ENCODE results near the gene BSDC1. TPM values are rescaled to one million over a fixed set of nuclear protein-coding genes. Genes with fewer than 3 reads are reported as not detected.
A peak's percentile ranks its signal among the peaks of the same experiment; 100 is the strongest.

Gene BSDC1
- total RNA-seq, 2 donors from 2014 or later, result 50.6 to 67.7 TPM

DNA sequence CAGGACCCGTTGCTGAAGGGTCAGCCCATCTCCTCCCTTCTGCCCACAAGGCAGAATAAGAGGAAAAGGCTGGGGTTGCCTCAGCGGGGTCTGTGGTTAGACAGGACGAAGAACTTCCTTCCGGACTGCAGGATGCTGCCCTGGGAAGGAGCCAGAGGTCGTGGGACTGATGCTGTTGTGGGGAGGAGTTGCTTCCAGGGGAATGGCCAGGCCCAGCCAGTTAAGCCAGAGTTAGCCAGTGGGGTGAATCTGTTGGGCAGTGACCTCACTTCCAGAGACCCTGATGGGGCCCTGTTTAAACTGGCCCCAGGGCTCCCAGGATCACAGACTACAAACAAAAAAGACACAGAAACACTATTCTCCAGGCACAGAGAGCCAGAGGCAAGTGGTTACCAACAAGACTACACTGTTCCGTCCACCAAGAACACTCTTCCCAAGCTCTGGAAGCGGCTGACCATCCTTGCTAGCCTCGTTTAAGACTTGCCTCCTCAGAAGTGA lies 45.0 kb downstream of the BSDC1 start:
- ATAC-seq (replicated peaks in 1 of 2) (no peak), DNase-seq (no peak)
- Mint-ChIP-seq H3K4me3 (no peak overlapping the region), H3K27me3 (ENCODE audit: low read depth) (no peaks in the 10 kb centered on the region), H3K9me3 (no peaks in the 10 kb centered on the region), H3K27ac (no peak overlapping the region), H3K4me1 (ENCODE audit: low read depth) (peaks cover 48% of the 10 kb centered on the region), H3K36me3 (ENCODE audit: insufficient read depth in 2 of 2) (no peaks in the 10 kb centered on the region)

DNA sequence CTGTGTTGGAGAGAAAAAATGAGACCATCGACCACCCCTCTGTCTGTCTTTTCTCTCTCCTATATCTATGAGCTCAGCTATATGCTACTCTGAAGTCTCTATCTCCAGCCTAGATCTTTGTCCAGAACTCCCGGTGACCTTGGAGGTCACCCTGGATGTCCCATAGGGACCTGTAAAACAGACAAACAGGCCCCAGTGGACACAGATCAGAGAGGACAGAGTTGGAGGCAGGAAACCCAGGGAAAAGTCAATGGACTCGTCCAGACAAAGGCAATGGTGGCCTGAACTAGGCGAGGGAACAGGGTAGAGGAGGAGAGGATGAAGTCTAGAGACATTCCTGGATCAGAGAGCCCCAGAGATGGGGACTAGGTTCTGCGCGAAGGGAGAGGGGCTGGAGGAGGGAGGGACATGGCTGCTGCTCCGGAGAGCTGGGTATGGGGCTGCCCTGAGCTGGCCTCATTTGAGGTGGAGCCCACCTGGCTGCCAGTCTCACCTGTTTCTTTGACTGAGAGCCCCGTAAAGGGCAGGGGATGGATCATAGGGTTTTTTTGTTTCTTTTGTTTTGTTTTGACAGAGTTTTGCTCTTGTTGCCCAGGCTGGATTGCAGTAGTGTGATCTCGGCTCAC lies 47.6 kb downstream of the BSDC1 start:
- H3K4me1 Mint-ChIP-seq (ENCODE audit: low read depth), result peaks cover 47% of the 10 kb centered on the region
- no peaks in the 10 kb centered on the region for H3K36me3 Mint-ChIP-seq (ENCODE audit: insufficient read depth in 2 of 2)
- no peaks in the 10 kb centered on the region for H3K27me3 Mint-ChIP-seq (ENCODE audit: low read depth)
- no peaks in the 10 kb centered on the region for H3K9me3 Mint-ChIP-seq
- ATAC-seq (replicated peaks in 1 of 2), result no peak
- no peak overlapping the region for H3K27ac Mint-ChIP-seq
- H3K4me3 Mint-ChIP-seq, result no peak overlapping the region
- no peak for DNase-seq

DNA sequence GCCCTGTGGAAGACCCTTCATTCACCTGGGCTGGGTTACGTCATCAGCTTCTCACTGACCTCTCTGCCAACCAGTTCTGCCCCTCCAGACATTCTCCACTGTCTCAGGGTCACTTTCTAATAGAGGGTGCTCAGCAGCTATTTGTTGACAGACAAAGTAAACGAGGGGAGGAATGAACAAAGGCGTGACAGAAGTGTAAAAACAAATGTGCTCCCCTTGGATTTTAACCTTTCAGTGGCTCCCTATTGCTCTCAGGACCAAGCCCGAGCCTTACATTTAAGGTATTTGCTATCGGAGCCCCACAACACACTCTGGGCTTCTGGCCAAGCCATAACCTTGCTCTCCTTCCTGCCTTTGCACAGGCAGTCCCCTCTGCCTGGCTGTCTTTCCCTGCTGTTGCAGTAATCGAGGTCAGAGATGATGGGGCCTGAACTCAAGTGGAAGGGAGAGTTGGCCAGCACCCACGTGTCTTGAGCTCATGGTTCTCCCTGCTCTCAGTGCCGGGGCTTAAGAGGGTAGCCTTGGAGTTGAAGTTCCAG lies 48.9 kb downstream of the BSDC1 start:
- no peaks in the 10 kb centered on the region for H3K27me3 Mint-ChIP-seq (ENCODE audit: low read depth)
- no peaks in the 10 kb centered on the region for H3K36me3 Mint-ChIP-seq (ENCODE audit: insufficient read depth in 2 of 2)
- no peaks in the 10 kb centered on the region for H3K9me3 Mint-ChIP-seq
- no peak overlapping the region for H3K4me3 Mint-ChIP-seq
- ATAC-seq (replicated peaks in 1 of 2), result no peak
- H3K27ac Mint-ChIP-seq, result no peak overlapping the region
- no peak for DNase-seq
- H3K4me1 Mint-ChIP-seq (ENCODE audit: low read depth), result peaks cover 42% of the 10 kb centered on the region

DNA sequence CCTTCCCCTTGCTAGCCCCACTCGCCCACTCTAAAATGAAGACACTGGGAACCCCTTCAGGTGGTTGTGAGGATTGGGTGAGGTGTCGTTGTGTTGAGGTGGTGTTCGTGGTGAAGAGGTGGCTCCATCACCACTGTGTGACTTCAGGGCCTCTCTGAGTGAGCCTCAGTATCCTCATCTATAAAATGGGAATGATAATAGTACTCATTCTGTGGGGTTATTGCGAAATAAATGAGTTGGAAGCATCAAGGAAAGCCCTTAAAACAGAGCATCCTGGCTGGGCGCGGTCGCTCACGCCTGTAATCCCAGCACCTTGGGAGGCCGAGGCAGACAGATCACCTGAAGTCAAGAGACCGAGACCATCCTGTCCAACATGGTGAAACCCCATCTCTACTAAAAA lies 51.5 kb downstream of the BSDC1 start:
- no peak for ATAC-seq (replicated peaks in 1 of 2)

DNA sequence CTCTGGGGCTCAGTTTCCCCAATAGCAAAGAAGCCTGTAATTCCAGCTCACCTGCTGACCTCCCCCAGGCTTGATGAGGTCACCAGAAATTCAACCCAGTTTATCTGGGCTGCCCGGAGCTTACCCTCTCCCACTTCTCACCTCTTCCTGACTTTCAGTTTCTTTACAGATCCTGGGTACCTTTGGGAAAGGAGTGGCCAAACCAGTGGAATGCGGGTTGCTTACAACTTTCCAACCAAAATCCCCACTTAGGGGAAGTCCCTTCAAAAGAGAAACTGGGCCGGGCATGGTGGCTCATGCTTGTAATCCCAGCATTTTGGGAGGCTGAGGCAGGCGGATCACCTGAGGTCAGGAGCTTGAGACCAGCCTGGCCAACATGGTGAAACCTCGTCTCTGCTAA lies 52.3 kb downstream of the BSDC1 start:
- H3K4me3 Mint-ChIP-seq, result no peak overlapping the region
- no peak overlapping the region for H3K27ac Mint-ChIP-seq
- peaks cover 60% of the 10 kb centered on the region for H3K4me1 Mint-ChIP-seq (ENCODE audit: low read depth)
- no peaks in the 10 kb centered on the region for H3K27me3 Mint-ChIP-seq (ENCODE audit: low read depth)
- no peak for DNase-seq
- H3K36me3 Mint-ChIP-seq (ENCODE audit: insufficient read depth in 2 of 2), result no peaks in the 10 kb centered on the region
- no peak for ATAC-seq (replicated peaks in 1 of 2)
- no peaks in the 10 kb centered on the region for H3K9me3 Mint-ChIP-seq

More for the DNA sequence above, 51.5 kb downstream of the BSDC1 start:
- H3K36me3 Mint-ChIP-seq (ENCODE audit: insufficient read depth in 2 of 2), result no peaks in the 10 kb centered on the region
- peaks cover 52% of the 10 kb centered on the region for H3K4me1 Mint-ChIP-seq (ENCODE audit: low read depth)
- H3K27me3 Mint-ChIP-seq (ENCODE audit: low read depth), result no peaks in the 10 kb centered on the region
- no peak overlapping the region for H3K27ac Mint-ChIP-seq
- no peaks in the 10 kb centered on the region for H3K9me3 Mint-ChIP-seq
- H3K4me3 Mint-ChIP-seq, result no peak overlapping the region
- DNase-seq, result no peak

DNA sequence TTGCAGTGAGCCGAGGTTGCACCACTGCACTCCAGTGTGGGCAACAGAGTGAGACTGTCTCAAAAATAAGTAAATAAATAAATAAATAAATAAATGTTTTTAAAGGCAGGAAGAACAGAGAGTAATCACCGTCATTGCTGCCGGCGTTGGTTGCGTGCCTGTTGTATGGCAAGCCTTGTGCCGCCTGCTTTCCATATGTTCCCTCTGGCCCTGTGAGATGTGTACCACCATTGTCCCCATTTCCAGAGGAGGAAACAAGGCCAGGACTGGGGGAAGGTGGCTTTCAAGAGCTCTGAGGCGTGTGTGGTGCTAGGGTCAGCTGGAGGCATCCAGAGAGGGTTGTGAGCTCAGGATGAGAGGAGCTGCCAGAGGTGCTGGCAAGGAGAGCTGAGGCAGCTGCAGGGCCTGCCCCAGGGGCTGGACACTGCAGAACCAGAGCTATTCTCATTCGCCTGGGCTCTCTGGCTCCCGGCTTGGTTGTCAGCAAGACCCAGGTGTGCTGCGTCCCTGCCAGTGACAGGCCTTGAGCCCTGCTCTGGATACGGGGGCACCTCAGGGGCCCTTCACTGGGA lies 53.0 kb downstream of the BSDC1 start:
- Mint-ChIP-seq H3K36me3 (ENCODE audit: insufficient read depth in 2 of 2) (no peaks in the 10 kb centered on the region), H3K27me3 (ENCODE audit: low read depth) (no peaks in the 10 kb centered on the region), H3K4me3 (no peak overlapping the region), H3K4me1 (ENCODE audit: low read depth) (peaks cover 65% of the 10 kb centered on the region), H3K27ac (no peak overlapping the region), H3K9me3 (no peaks in the 10 kb centered on the region)
- DNase-seq (no peak), ATAC-seq (replicated peaks in 1 of 2) (no peak)

DNA sequence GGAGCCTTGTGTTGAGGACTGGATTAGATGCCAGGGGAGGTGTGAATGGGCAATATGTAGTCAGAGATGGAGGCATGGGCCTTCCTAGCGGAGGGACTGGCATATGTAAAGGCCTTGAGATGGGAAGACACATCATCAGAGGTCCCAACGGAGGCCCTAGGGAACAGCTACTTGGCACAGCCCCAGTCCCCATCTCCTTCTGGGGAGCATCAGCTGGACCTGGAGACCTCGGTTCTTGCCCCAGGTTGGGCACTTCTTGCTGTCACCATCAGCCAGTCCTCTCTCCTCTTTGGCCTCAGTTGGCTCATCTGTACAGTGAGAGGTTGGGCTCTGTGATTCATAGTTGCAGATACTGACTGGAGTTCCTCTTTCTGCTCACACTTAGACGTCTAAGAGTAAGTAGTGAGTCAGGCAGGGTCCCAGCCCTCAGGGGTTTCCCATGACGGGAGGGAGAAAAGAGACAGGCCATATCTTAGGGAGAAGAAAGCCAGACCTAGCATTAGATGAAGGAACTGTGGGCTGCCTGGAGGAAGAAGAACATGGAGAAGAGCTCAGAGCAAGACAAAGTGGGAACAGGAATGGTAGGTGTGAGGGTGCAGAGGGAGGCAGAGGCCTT lies 54.8 kb downstream of the BSDC1 start:
- no peak overlapping the region for H3K27ac Mint-ChIP-seq
- peak overlapping the region; percentile 5 to 14 for H3K4me3 Mint-ChIP-seq
- H3K9me3 Mint-ChIP-seq, result no peaks in the 10 kb centered on the region
- no peaks in the 10 kb centered on the region for H3K36me3 Mint-ChIP-seq (ENCODE audit: insufficient read depth in 2 of 2)
- DNase-seq (peak; percentile 60 to 74), ATAC-seq (replicated peaks in 1 of 2) (peak; percentile 73 to 77)
- H3K4me1 Mint-ChIP-seq (ENCODE audit: low read depth), result peaks cover 56% of the 10 kb centered on the region
- no peaks in the 10 kb centered on the region for H3K27me3 Mint-ChIP-seq (ENCODE audit: low read depth)

DNA sequence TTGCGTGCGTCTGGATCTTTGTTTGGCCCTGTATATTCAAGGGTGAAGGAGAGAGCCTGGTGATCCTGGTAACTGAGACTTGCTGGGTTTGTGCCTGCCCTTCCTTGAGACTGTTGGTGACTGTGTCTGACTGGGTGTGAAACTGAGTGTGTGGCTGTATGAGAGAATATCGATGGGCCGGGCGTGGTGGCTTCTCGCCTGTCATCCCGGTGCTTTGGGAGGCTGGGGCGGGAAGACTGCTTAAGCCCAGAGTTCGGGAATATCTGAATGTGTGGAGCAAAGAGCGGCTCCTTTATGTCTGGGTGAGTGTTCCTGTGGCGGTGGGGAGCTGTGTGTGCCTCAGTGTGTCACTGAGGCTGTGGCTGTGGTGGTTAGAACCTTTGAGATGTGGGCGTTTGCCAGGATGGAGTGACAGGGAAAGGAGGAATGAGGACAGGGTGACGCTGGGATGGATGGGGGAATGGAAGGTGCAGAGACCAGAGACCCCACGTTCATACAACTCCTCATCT lies 55.5 kb downstream of the BSDC1 start:
- H3K4me3 Mint-ChIP-seq, result peak overlapping the region in 1 of 2 donors; percentile 25
- no peaks in the 10 kb centered on the region for H3K9me3 Mint-ChIP-seq
- no peak overlapping the region for H3K27ac Mint-ChIP-seq
- peaks cover 0 to under 1% of the 10 kb centered on the region in 2 donors for H3K36me3 Mint-ChIP-seq (ENCODE audit: insufficient read depth in 2 of 2)
- no peaks in the 10 kb centered on the region for H3K27me3 Mint-ChIP-seq (ENCODE audit: low read depth)
- ATAC-seq (replicated peaks in 1 of 2) (no peak), DNase-seq (no peak)
- peaks cover 62% of the 10 kb centered on the region for H3K4me1 Mint-ChIP-seq (ENCODE audit: low read depth)

DNA sequence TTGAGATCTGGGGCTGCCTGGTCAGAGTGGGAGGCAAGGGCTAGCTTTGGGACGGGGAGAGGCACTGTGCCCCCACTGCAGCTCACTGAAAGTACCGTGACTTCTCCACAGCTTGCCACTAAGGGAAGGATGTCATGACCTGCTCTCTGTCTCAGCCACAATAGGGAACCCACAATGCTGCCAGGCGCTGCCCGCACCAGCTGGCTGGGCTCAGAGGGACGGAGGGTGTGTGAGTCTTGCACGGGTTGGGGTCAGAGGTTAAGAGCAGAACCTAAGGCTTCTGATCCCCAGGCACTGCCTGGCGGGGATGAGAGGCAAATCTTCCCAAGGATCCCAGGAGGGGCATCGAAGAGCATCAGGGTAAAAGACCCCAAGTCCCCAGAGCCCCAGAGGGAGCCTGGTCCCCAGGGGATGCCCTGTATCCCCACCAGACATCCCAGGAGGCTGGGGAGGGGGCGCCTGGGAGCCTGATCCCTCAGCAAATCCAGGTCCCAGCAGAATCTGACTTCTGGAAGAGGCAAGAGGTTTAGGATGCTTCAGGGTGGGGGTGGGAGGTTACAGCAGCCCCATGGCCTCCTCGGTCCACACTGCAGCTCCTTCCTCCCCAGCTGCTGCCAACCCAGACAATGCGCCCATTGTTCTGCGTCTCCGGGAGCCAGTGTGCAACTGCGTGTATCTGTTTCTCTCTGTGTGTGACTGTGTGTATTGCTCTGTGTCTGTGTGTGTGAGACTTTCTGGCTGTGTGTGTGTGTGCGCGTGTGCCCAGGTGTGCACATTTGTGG lies 56.2 kb downstream of the BSDC1 start:
- no peak overlapping the region for H3K27ac Mint-ChIP-seq
- H3K27me3 Mint-ChIP-seq (ENCODE audit: low read depth), result no peaks in the 10 kb centered on the region
- ATAC-seq (replicated peaks in 1 of 2) (peak; percentile 15 to 44), DNase-seq (peak; percentile 59 to 67)
- H3K9me3 Mint-ChIP-seq, result no peaks in the 10 kb centered on the region
- peaks cover 67% of the 10 kb centered on the region for H3K4me1 Mint-ChIP-seq (ENCODE audit: low read depth)
- H3K36me3 Mint-ChIP-seq (ENCODE audit: insufficient read depth in 2 of 2), result peaks cover 0 to 4% of the 10 kb centered on the region in 2 donors
- H3K4me3 Mint-ChIP-seq, result peak overlapping the region; percentile 21 to 74

DNA sequence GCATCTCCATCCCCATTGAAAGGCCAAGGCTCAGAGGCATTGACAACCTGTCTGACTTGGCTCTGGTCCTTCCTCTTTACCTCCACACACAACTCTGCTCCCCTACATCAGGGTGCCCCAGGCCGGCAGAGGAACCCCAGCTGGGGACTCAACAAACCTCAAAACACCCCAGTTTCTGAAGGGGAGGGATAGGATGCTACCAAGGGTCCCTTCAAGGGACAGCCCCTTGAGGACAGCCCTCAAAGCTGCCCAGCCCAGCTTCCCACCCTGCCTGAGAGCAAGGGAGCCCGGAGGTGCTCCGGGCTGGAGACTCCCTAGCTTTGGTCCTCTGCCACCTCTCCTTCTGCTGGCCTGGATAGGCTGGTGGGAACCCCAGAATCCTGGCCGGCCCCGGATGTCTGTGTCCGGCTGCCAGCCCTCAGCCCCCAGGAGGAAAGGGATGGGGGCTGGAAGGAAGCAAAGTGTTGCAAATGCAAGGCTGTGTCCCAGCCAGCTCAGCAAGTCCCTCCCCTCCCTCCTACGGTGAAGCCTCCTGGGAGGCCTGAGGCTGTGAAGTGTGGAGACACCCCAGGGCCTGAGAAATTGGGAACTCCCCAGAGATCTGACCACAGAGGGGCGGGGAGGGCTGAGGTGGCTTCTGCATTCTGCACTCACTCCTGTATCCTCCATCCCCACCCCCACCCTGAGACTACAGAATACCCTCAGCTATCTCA lies 57.1 kb downstream of the BSDC1 start:
- ATAC-seq (replicated peaks in 1 of 2) (peak; percentile 35 to 46), DNase-seq (peak; percentile 64 to 75)
- Mint-ChIP-seq H3K27me3 (ENCODE audit: low read depth) (no peaks in the 10 kb centered on the region), H3K9me3 (no peaks in the 10 kb centered on the region), H3K27ac (no peak overlapping the region), H3K4me1 (ENCODE audit: low read depth) (peaks cover 59% of the 10 kb centered on the region), H3K4me3 (peak overlapping the region; percentile 21 to 74), H3K36me3 (ENCODE audit: insufficient read depth in 2 of 2) (peaks cover 0 to 4% of the 10 kb centered on the region in 2 donors)

DNA sequence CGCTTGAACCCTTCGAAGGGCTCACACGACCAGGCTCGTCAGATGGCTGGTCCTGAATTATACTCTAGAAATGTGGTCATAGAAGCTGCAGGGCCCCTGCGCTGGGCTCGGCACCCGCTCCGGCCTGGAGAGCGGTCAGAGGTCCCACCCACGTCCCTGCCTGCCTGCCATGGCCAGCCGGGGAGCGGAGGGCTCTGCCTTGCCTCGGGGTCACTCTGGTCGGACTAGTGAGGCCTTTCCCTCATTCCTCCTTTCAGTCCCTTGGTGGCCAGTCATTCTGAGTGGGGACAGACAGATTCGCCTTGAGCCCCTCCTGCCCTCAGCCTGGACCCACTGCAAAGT lies 57.7 kb downstream of the BSDC1 start:
- no peaks in the 10 kb centered on the region for H3K27me3 Mint-ChIP-seq (ENCODE audit: low read depth)
- no peak overlapping the region for H3K27ac Mint-ChIP-seq
- H3K4me3 Mint-ChIP-seq, result peak overlapping the region; percentile 21 to 74
- H3K4me1 Mint-ChIP-seq (ENCODE audit: low read depth), result peaks cover 57% of the 10 kb centered on the region
- DNase-seq (no peak), ATAC-seq (replicated peaks in 1 of 2) (no peak)
- H3K36me3 Mint-ChIP-seq (ENCODE audit: insufficient read depth in 2 of 2), result peaks cover 0 to 6% of the 10 kb centered on the region in 2 donors
- H3K9me3 Mint-ChIP-seq, result no peaks in the 10 kb centered on the region

DNA sequence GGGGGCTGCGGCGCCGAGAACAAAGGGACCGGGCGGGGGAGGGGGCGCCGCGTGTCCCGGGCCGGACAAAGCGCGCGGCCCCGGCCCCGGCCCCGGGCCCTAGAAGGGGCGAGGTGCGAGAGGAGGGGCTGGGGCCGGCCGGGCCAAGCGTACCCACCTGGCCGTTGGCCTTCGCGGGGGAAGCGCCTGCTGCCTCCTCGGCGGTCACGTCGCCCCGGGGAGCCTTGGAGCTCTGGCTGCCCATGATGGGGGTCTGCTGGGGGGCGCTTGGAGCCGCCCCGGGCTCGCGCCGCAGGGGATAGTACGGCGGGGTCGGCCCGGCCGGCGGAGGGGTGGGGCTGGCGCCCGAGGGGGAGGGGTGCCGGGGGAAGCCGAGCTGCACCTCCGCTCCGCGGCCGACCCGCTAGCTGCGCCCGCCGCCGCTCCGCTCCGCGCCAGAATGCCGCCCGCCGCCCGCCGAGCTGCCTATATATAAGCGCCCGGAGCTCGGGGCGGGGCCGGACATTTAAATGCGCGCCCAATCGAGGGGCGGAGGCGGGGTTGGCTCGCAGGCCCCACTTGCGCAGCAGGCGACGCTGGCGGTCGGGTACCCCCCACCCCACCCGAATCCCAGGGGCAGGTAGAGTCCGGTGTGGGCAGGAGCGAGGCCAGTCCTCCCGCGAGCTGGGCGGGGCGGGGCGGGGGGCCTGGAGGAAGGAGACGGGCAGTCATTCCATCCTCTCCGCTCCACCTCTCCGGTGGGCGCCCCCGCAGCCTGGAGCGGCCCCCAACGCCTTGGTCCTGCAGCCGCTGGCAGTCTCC lies 58.3 kb downstream of the BSDC1 start, which contains the start of gene MARCKSL1:
Gene MARCKSL1 (minus strand): TSS at position 444 of the 801 bp plus-strand sequence. CDS start 200 bp downstream, at position 244.
- peaks cover 2 to 9% of the 10 kb centered on the region in 2 donors for H3K36me3 Mint-ChIP-seq (ENCODE audit: insufficient read depth in 2 of 2)
- peak within 1 kb of the TSS; percentile 84 to 90 for H3K4me3 Mint-ChIP-seq
- peak; percentile 47 to 60 for ATAC-seq (replicated peaks in 1 of 2)
- peak; percentile 83 to 91 for DNase-seq
- peaks cover 57% of the 10 kb centered on the region for H3K4me1 Mint-ChIP-seq (ENCODE audit: low read depth)
- H3K9me3 Mint-ChIP-seq, result no peaks in the 10 kb centered on the region
- peak within 1 kb of the TSS; percentile 54 for H3K27ac Mint-ChIP-seq
- H3K27me3 Mint-ChIP-seq (ENCODE audit: low read depth), result no peaks in the 10 kb centered on the region
